Heart right ventricle (tissue), 16 donors: ENCODE results near the gene POU6F2. TPM values are rescaled to one million over a fixed set of nuclear protein-coding genes. Genes with fewer than 3 reads are reported as not detected.

Experiments used
- ATAC-seq, 8 donors: fragments of 200-7000 bp; cut with Tn5 transposase; one replicate each; pipeline ENCODE4 v1.9.1; 2020; ENCODE audit warnings: mild to moderate bottlenecking in 8 of 8, moderate library complexity in 8 of 8, moderate number of reproducible peaks in 1 of 8
- DNase-seq, 2 donors: peaks; one replicate each; pipeline ENCODE4 v3.0.0-alpha.2; 2020
- H3K27ac ChIP-seq, 10 donors: fragments of 200-600 bp; sonication (generic) in 2 of 10; one replicate each; pipeline versions ENCODE4 v1.5.0 to v1.8.0; 2020 to 2022; ENCODE audit warnings: mild to moderate bottlenecking in 3 of 10
- H3K27me3 ChIP-seq, 7 donors: fragments of 200-600 bp; one replicate each; pipeline ENCODE4 v1.8.0; 2021 to 2022; ENCODE audit warnings: mild to moderate bottlenecking in 2 of 7
- H3K36me3 ChIP-seq, 9 donors: fragments of 200-600 bp; sonication (generic) in 1 of 9; one replicate each; pipeline versions ENCODE4 v1.5.0 to v1.8.0; 2020 to 2022; ENCODE audit warnings: mild to moderate bottlenecking in 2 of 9
- H3K4me1 ChIP-seq, 9 donors: fragments of 200-600 bp; sonication (generic) in 1 of 9; one replicate each; pipeline versions ENCODE4 v1.5.0 to v1.8.0; 2020 to 2022; ENCODE audit warnings: mild to moderate bottlenecking in 4 of 9
- H3K4me3 ChIP-seq, 10 donors: fragments of 200-600 bp; sonication (generic) in 2 of 10; one replicate each; pipeline versions ENCODE4 v1.5.0 to v1.8.0; 2020 to 2022; ENCODE audit warnings: mild to moderate bottlenecking in 7 of 10, moderate library complexity in 2 of 10
- H3K9me3 ChIP-seq, 11 donors: fragments of 200-600 bp in 10 of 11; sonication (generic) in 2 of 11; one replicate each; pipeline versions ENCODE4 v1.5.0 to v1.8.0; 2013 to 2022; ENCODE audit warnings: mild to moderate bottlenecking in 2 of 11, control low read depth in 1 of 11, moderate library complexity in 1 of 11
- WGBS, 2 donors: extraction: QIAGEN DNeasy Blood & Tissue Kit; methylation state at CpG; one replicate each; pipeline ENCODE4 v1.1.7; 2013; ENCODE audit warnings: inconsistent platforms in 1 of 2; 5-methylcytosine and 5-hydroxymethylcytosine counted together
- intact Hi-C, 10 donors: fragments of 100-400 bp; cut with DNase I; formaldehyde crosslinking; loops; one replicate each; pipeline versions ENCODE4 v1.11.1 to v1.14.2; 2022
- polyA plus RNA-seq, 2 donors: library from polyadenylated mRNA; stranded (reverse); fragments of 200-250 nt; gene quantifications; one replicate each; pipeline ENCODE4 v1.2.3, GENCODE V29; 2013
- total RNA-seq, 10 donors: library from RNA; stranded (reverse); fragmentation: NEBNext Ultra II Directional in 3 of 10; extraction: Animal tissue kit (Norgen Biotek cat#: 25700) in 3 of 10; gene quantifications; one replicate each; pipeline versions ENCODE4 v1.2.1 to v1.2.4, GENCODE V29; 2021 to 2023
- TF ChIP-seq, protein P1 (sequence below), 9 donors: fragments of 200-600 bp; sonication (generic) in 2 of 9; IDR thresholded peaks; one replicate each; pipeline versions ENCODE4 v1.5.0 to v1.8.0; 2021 to 2022; ENCODE audit warnings: antibody characterized with exemption in 9 of 9, mild to moderate bottlenecking in 5 of 9, moderate library complexity in 1 of 9
- donor health status: Arrhythmogenic right ventricular cardiomyopathy.
- donor health status: ischemic (EF 13 %, LVEDD 7.1; RV severe dilation, severe dysfunction).
- donor health status: healthy with polysubstance abuse.
- donor health status: DM: no; HTN: yes; CAD: no.
- donor health status: DM: no; HTN: no; CAD: no.
- donor health status: ischemic (EF 25% LVEDD 6.9; RV normal size, moderate dysfunction).
- donor health status: ischemic (EF 25% LVEDD 5.7; RV mildly dilated, moderate dysfunction).
- donor health status: healthy.
- donor health status: DM: yes; HTN: yes; CAD: no.
- donor health status: Ischemic cardiomyopathy.
- donor health status: ischemic (EF 35%, LVEDD 5.7; RV mildly dilated, moderate dysfunction).
- donor health status: nonischemic (EF 11% LVEDD 7.7; RV severe dilation, severe dysfunction).
- donor health status: DM: yes; HTN: yes; CAD: no.
- donor health status: PGD.
- donor health status: ischemic (EF 29% LVEDD 5.4; RV normal size, mild dysfunction).
- donor health status: nonischemic (EF 23%, LVEDD 6.1; RV moderate dilation, normal function).

POU6F2 gene
- total and polyA plus RNA-seq, 12 donors = under 0.01 to 0.83 (median 0.34) TPM

GRCh38 chr7:39407723-39408122 lies 430.0 kb downstream of the POU6F2 start:
- Histone ChIP-seq H3K27ac (no peak overlapping the region), H3K4me3 (no peak overlapping the region), H3K9me3 (no peaks in the 10 kb centered on the region), H3K27me3 (peaks cover 0 to 13% (median 0%) of the 10 kb centered on the region in 7 donors), H3K36me3 (no peaks in the 10 kb centered on the region), H3K4me1 (no peaks in the 10 kb centered on the region)
- 71 to 75% methylated on average over 8 of the region's 8 CpGs for WGBS, 2 donors
- no peak for ATAC-seq
- no peak for DNase-seq
- intact Hi-C loops = no loop called here
- TF ChIP-seq, protein P1, sequence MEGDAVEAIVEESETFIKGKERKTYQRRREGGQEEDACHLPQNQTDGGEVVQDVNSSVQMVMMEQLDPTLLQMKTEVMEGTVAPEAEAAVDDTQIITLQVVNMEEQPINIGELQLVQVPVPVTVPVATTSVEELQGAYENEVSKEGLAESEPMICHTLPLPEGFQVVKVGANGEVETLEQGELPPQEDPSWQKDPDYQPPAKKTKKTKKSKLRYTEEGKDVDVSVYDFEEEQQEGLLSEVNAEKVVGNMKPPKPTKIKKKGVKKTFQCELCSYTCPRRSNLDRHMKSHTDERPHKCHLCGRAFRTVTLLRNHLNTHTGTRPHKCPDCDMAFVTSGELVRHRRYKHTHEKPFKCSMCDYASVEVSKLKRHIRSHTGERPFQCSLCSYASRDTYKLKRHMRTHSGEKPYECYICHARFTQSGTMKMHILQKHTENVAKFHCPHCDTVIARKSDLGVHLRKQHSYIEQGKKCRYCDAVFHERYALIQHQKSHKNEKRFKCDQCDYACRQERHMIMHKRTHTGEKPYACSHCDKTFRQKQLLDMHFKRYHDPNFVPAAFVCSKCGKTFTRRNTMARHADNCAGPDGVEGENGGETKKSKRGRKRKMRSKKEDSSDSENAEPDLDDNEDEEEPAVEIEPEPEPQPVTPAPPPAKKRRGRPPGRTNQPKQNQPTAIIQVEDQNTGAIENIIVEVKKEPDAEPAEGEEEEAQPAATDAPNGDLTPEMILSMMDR (IDR thresholded peaks at IDR 0.05) = no peak

DNA sequence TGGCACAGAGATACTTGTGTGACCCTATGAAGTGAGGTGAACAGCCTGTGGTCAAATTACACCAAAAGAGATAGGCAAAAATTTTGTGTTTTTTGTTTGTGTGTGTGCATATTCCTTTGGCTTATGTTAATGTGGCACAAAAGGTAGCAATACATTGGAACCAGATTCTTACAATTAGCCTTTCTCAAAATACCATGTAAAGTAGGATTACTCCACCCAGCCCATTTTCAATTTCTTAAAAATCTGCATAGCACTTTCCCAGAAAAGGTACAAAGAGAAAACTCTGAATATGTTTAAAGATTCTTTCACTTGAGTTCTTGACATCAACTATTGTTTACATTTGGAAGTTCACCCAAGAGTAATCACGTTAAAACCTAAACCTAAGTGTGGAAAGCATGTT lies 431.2 kb downstream of the POU6F2 start:
- Histone ChIP-seq H3K27ac (no peak overlapping the region), H3K9me3 (no peaks in the 10 kb centered on the region), H3K4me3 (no peak overlapping the region), H3K36me3 (no peaks in the 10 kb centered on the region), H3K27me3 (peaks cover 0 to 15% (median 6%) of the 10 kb centered on the region in 7 donors), H3K4me1 (peaks cover 0 to 5% (median 2%) of the 10 kb centered on the region in 9 donors)
- 71 to 74% methylated on average over 1 of the region's 1 CpG for WGBS, 2 donors
- no peak for DNase-seq
- no peak for ATAC-seq
- intact Hi-C loops = no loop called here
- TF ChIP-seq, protein P1 (IDR thresholded peaks at IDR 0.05) = no peak

- intact Hi-C loops = no loop called here
- Histone ChIP-seq H3K4me3 (no peak overlapping the region), H3K4me1 (peaks cover 0 to 14% (median 5%) of the 10 kb centered on the region in 9 donors), H3K36me3 (no peaks in the 10 kb centered on the region), H3K27ac (no peak overlapping the region), H3K27me3 (peaks cover 0 to 28% (median 20%) of the 10 kb centered on the region in 7 donors), H3K9me3 (no peaks in the 10 kb centered on the region)
- TF ChIP-seq, protein P1 (IDR thresholded peaks at IDR 0.05) = no peak
- DNase-seq = no peak
- 91 to 92% methylated on average over 5 of the region's 5 CpGs for WGBS, 2 donors
- ATAC-seq = no peak
Observed at GRCh38 chr7:39410582-39410981, 432.9 kb downstream of the POU6F2 start.

- peak in 1 of 8 donors; percentile 49 for ATAC-seq
- Histone ChIP-seq H3K9me3 (no peaks in the 10 kb centered on the region), H3K27ac (no peak overlapping the region), H3K27me3 (peaks cover 0 to 38% (median 32%) of the 10 kb centered on the region in 7 donors), H3K4me1 (peaks cover 0 to 14% (median 5%) of the 10 kb centered on the region in 9 donors), H3K4me3 (peak overlapping the region; percentile 47 to 62 (median 54)), H3K36me3 (no peaks in the 10 kb centered on the region)
- DNase-seq = no peak
- WGBS, 2 donors = 8 to 9% methylated on average over 25 of the region's 25 CpGs
- intact Hi-C loops = no loop called here
- TF ChIP-seq, protein P1 (IDR thresholded peaks at IDR 0.05) = no peak
Observed at GRCh38 chr7:39413636-39414223, 436.0 kb downstream of the POU6F2 start.
